GM12875 (cell line): ENCODE measurements around the gene MAP3K4.

Experiments used
- H3K4me3 ChIP-seq: one replicate; pipeline ENCODE4 v1.5.1; 2011; ENCODE audit warnings: low read depth, low read length, control low read depth
- CTCF ChIP-seq: IDR thresholded peaks from 2 replicates; pipeline ENCODE4 v1.5.1; 2011; ENCODE audit warnings: low read depth, mild to moderate bottlenecking, control low read depth, inconsistent platforms, low read length, moderate library complexity, borderline replicate concordance; ENCODE audit not compliant: insufficient read depth

Gene MAP3K4

GRCh38 chr6:160951187-160952030 lies 40.2 kb upstream of the MAP3K4 start:
- no peak overlapping the region for H3K4me3 ChIP-seq
- no peak for TF ChIP-seq CTCF

GRCh38 chr6:160952633-160953281 lies 38.8 kb upstream of the MAP3K4 start:
- no peak for TF ChIP-seq CTCF
- no peak overlapping the region for H3K4me3 ChIP-seq

- no peak overlapping the region for H3K4me3 ChIP-seq
- no peak for TF ChIP-seq CTCF
Measured at GRCh38 chr6:160955508-160956295, 35.9 kb upstream of the MAP3K4 start.

GRCh38 chr6:160956300-160957035 lies 35.1 kb upstream of the MAP3K4 start:
- TF ChIP-seq CTCF = no peak

GRCh38 chr6:160959726-160960435 lies 31.7 kb upstream of the MAP3K4 start:
- H3K4me3 ChIP-seq = no peak overlapping the region
- TF ChIP-seq CTCF = no peak

More at GRCh38 chr6:160956300-160957035, 35.1 kb upstream of the MAP3K4 start:
- H3K4me3 ChIP-seq = no peak overlapping the region

- H3K4me3 ChIP-seq = no peak overlapping the region
- TF ChIP-seq CTCF = no peak
Measured at GRCh38 chr6:160960839-160961238, 30.7 kb upstream of the MAP3K4 start.
